ENCODE measurements around the gene RPL39L.

GRCh38 chr3:187131981-187132380 lies 7.3 kb downstream of the RPL39L start:
- no peak for TF ChIP-seq CTCF (conservative IDR thresholded peaks at IDR 0.05)
- TF ChIP-seq ZFX (IDR thresholded peaks at IDR 0.05), result no peak

Data from C4-2B (cell line).